ENCODE results near the gene FAM107A. TPM values are rescaled to one million over a fixed set of nuclear protein-coding genes. Genes with fewer than 3 reads are reported as not detected.

Gene FAM107A
- total and polyA plus RNA-seq, 2 of the 13 experiments (the other 11 are each of a cell fraction or from before 2014, with no cell fraction given), result not detected

GRCh38 chr3:58529516-58530353 is 47.5 kb downstream of the FAM107A start (continued):
- TF ChIP-seq ZNF557 (CRISPR knock-in tag; IDR thresholded peaks at IDR 0.05) (no peak), CCDC6 (CRISPR knock-in tag; IDR thresholded peaks at IDR 0.05) (no peak), ZNF687 (CRISPR knock-in tag; IDR thresholded peaks at IDR 0.05) (peak; percentile 44), ZNF644 (CRISPR knock-in tag; IDR thresholded peaks at IDR 0.05; ENCODE audit: low read depth) (no peak), ZNF672 (CRISPR knock-in tag; IDR thresholded peaks at IDR 0.05) (no peak), U2AF1 (optimal IDR thresholded peaks at IDR 0.05; ENCODE audit: low read depth, low read length) (no peak), ZFP41 (CRISPR knock-in tag; IDR thresholded peaks at IDR 0.05; ENCODE audit: borderline replicate concordance) (no peak), ARID4A (CRISPR knock-in tag; IDR thresholded peaks at IDR 0.05; ENCODE audit: borderline replicate concordance) (peak; percentile 26; the same call in 1 of the 2 replicates), ZNF503 (CRISPR knock-in tag; IDR thresholded peaks at IDR 0.05) (no peak), ESRRA (CRISPR knock-in tag; IDR thresholded peaks at IDR 0.05; ENCODE audit: low read depth) (no peak), SOX5 (CRISPR knock-in tag; IDR thresholded peaks at IDR 0.05; ENCODE audit: borderline replicate concordance) (no peak), ZNF280B (CRISPR knock-in tag; IDR thresholded peaks at IDR 0.05; ENCODE audit: borderline replicate concordance) (no peak), XRCC5 (optimal IDR thresholded peaks at IDR 0.05; ENCODE audit: low read length) (peak; percentile 48), DR1 (CRISPR knock-in tag; IDR thresholded peaks at IDR 0.05) (no peak), MEIS2 (CRISPR knock-in tag; IDR thresholded peaks at IDR 0.05) (no peak)

All from HepG2 (cell line).